CD4-positive, alpha-beta T cell (primary cell): Measurements from ENCODE around the gene EFEMP2. TPM values are rescaled to one million over a fixed set of nuclear protein-coding genes. Genes with fewer than 3 reads are reported as not detected.

Experiments
- ATAC-seq: fragments of 200-7000 bp; cut with Tn5 transposase; one replicate; pipeline ENCODE4 v1.10.0; 2022; ENCODE audit warnings: mild to moderate bottlenecking; ENCODE audit not compliant: poor library complexity
- CTCF ChIA-PET: fragments of 350-600 bp; sonication (Branson Sonifier 250); formaldehyde crosslinking; loops from one replicate; lab custom pipeline; 2021; ENCODE audit warnings: antibody characterized with exemption, inconsistent platforms; lab: Charles Lee
- POLR2A ChIA-PET: fragments of 350-600 bp; sonication (Branson Sonifier 250); formaldehyde crosslinking; loops from one replicate; lab custom pipeline; 2021; ENCODE audit warnings: antibody characterized with exemption, inconsistent platforms; lab: Charles Lee
- DNase-seq, 14 experiments: peaks; one replicate each; pipeline ENCODE4 v3.0.0-alpha.2; 2013 to 2020; ENCODE audit warnings: mixed read lengths in 2 of 14
- H3K27ac ChIP-seq, 2 donors: one replicate each; pipeline versions ENCODE4 v1.5.1 to v1.7.0; 2013; ENCODE audit warnings: low read length in 2 of 2, low read depth in 1 of 2, mild to moderate bottlenecking in 1 of 2
- H3K27me3 ChIP-seq, 2 experiments: 1 replicate in 1 of 2; 2 replicates in 1 of 2; pipeline versions ENCODE4 v1.6.1 to v1.7.0; 2013; ENCODE audit warnings: low read length in 2 of 2, control low read depth in 1 of 2, mild to moderate bottlenecking in 1 of 2, moderate library complexity in 1 of 2; ENCODE audit not compliant: insufficient read depth in 2 of 2, control insufficient read depth in 1 of 2
- H3K36me3 ChIP-seq: one replicate; pipeline ENCODE4 v1.6.1; 2013; ENCODE audit warnings: low read length, control low read depth; ENCODE audit not compliant: insufficient read depth
- H3K4me1 ChIP-seq: one replicate; pipeline ENCODE4 v1.6.1; 2013; ENCODE audit warnings: low read length, control low read depth; ENCODE audit not compliant: insufficient read depth
- H3K4me3 ChIP-seq: one replicate; pipeline ENCODE4 v1.5.1; 2013; ENCODE audit warnings: mild to moderate bottlenecking, low read length, moderate library complexity
- H3K9me3 ChIP-seq, 2 experiments: 1 replicate in 1 of 2; 2 replicates in 1 of 2; pipeline versions ENCODE4 v1.6.1 to v1.7.0; 2013; ENCODE audit warnings: low read length in 2 of 2, mild to moderate bottlenecking in 2 of 2, control low read depth in 1 of 2, moderate library complexity in 1 of 2; ENCODE audit not compliant: control insufficient read depth in 1 of 2, insufficient read depth in 1 of 2
- H3K27ac Mint-ChIP-seq: one replicate; pipeline ENCODE4 v1.8.0; 2020; ENCODE audit warnings: mixed read lengths
- H3K27me3 Mint-ChIP-seq: one replicate; pipeline ENCODE4 v1.8.0; 2021; ENCODE audit warnings: mixed read lengths
- H3K36me3 Mint-ChIP-seq: one replicate; pipeline ENCODE4 v1.8.0; 2021; ENCODE audit warnings: low read depth, mixed read lengths
- H3K4me1 Mint-ChIP-seq: one replicate; pipeline ENCODE4 v1.8.0; 2021; ENCODE audit warnings: low read depth, mixed read lengths
- H3K4me3 Mint-ChIP-seq: one replicate; pipeline ENCODE4 v1.8.0; 2020; ENCODE audit warnings: mild to moderate bottlenecking, mixed read lengths
- H3K9me3 Mint-ChIP-seq: one replicate; pipeline ENCODE4 v1.8.0; 2020; ENCODE audit warnings: mixed read lengths
- intact Hi-C, 2 experiments: fragments of 100-400 bp; cut with DNase I in 1 of 2; cut with micrococcal nuclease in 1 of 2; formaldehyde crosslinking; loops; one replicate each; pipeline versions ENCODE4 v1.15.1 to v1.9.0; 2023 to 2025; cut with DNase I, micrococcal nuclease
- total RNA-seq, 174 experiments: library from RNA in 2 of 174; stranded (reverse) in 2 of 174; gene quantifications; one replicate each; pipeline ENCODE4 v1.2.3 and lab custom pipeline; 2021 to 2026
- TF ChIP-seq, protein P1 (sequence below): fragments of 200-600 bp; IDR thresholded peaks from one replicate; pipeline ENCODE4 v1.8.0; 2022; ENCODE audit warnings: antibody characterized with exemption, mild to moderate bottlenecking

The EFEMP2 gene
- total RNA-seq, 2 experiments from 2014 or later: 5.2 to 5.9 TPM

GRCh38 chr11:65860278-65861164, 12.1 kb downstream of the EFEMP2 start, which contains the start of gene MUS81:
TSS of gene MUS81 (plus strand) at chr11:65860433. CDS start at chr11:65860754, 321 bp downstream.
- Mint-ChIP-seq H3K27ac (peak within 1 kb of the TSS; percentile 94), H3K36me3 (peaks cover 85% of the 10 kb centered on the region), H3K4me3 (peak within 1 kb of the TSS; percentile 94), H3K27me3 (no peaks in the 10 kb centered on the region), H3K4me1 (peaks cover 47% of the 10 kb centered on the region), H3K9me3 (no peaks in the 10 kb centered on the region)
- Histone ChIP-seq H3K27me3 (no peaks in the 10 kb centered on the region), H3K4me3 (peak within 1 kb of the TSS; percentile 90), H3K4me1 (peaks cover 66% of the 10 kb centered on the region), H3K27ac (peak within 1 kb of the TSS; percentile 92 to 96), H3K36me3 (peaks cover 52% of the 10 kb centered on the region), H3K9me3 (no peaks in the 10 kb centered on the region)
- peak; percentile 92 to 99 (median 96) for DNase-seq
- TF ChIP-seq, protein P1, sequence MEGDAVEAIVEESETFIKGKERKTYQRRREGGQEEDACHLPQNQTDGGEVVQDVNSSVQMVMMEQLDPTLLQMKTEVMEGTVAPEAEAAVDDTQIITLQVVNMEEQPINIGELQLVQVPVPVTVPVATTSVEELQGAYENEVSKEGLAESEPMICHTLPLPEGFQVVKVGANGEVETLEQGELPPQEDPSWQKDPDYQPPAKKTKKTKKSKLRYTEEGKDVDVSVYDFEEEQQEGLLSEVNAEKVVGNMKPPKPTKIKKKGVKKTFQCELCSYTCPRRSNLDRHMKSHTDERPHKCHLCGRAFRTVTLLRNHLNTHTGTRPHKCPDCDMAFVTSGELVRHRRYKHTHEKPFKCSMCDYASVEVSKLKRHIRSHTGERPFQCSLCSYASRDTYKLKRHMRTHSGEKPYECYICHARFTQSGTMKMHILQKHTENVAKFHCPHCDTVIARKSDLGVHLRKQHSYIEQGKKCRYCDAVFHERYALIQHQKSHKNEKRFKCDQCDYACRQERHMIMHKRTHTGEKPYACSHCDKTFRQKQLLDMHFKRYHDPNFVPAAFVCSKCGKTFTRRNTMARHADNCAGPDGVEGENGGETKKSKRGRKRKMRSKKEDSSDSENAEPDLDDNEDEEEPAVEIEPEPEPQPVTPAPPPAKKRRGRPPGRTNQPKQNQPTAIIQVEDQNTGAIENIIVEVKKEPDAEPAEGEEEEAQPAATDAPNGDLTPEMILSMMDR: peak; percentile 94
- ATAC-seq: peak; percentile 40
- ChIA-PET POLR2A (interaction anchor here (0.9 to 5.8 kb wide), 38 partner anchors 9 to 1543 kb away, joined by 3 to 248 read pairs (median 8); partner anchors contain the start of genes BANF1, C11orf68, CCDC85B and CST6), CTCF (interaction anchor here (0.5 to 5.2 kb wide), 29 partner anchors 9 to 421 kb away, joined by 3 to 80 read pairs (median 4); partner anchors contain the start of genes BANF1, C11orf68, CCDC85B and CTSW)
- intact Hi-C loops: loop anchor here (1.0 kb wide), 3 partner anchors 13 to 28 kb away; partner anchors contain the start of gene FIBP (in 1 of the 2)

- H3K4me1 Mint-ChIP-seq: peaks cover 51% of the 10 kb centered on the region
Measured at GRCh38 chr11:65859812-65860277, 12.8 kb downstream of the EFEMP2 start.

More at GRCh38 chr11:65859812-65860277, 12.8 kb downstream of the EFEMP2 start:
- peak overlapping the region; percentile 90 for H3K4me3 ChIP-seq
- no peaks in the 10 kb centered on the region for H3K27me3 ChIP-seq
- TF ChIP-seq, protein P1: no peak
- ATAC-seq (peak; percentile 6), DNase-seq (peak in 2 of 14 experiments; percentile 23 to 25)
- POLR2A ChIA-PET: interaction anchor here (0.7 to 5.8 kb wide), 45 partner anchors 8 to 1542 kb away, joined by 3 to 248 read pairs (median 7); partner anchors contain the start of genes BANF1, C11orf68, CCDC85B and CST6
- Mint-ChIP-seq H3K4me3 (peak overlapping the region; percentile 91), H3K27ac (peak overlapping the region; percentile 94), H3K36me3 (peaks cover 84% of the 10 kb centered on the region), H3K9me3 (no peaks in the 10 kb centered on the region), H3K27me3 (no peaks in the 10 kb centered on the region)
- intact Hi-C loops: loop anchor here (1.0 to 10.0 kb wide), 8 partner anchors 13 to 425 kb away; partner anchors contain the start of genes FIBP (in 2 of the 2), C11orf68 (in 1 of the 2), DRAP1 (in 1 of the 2) and PCNX3 (in 1 of the 2)
- peaks cover 52% of the 10 kb centered on the region for H3K36me3 ChIP-seq
- H3K9me3 ChIP-seq: no peaks in the 10 kb centered on the region
- H3K27ac ChIP-seq: peak overlapping the region; percentile 92 to 96
- H3K4me1 ChIP-seq: peaks cover 73% of the 10 kb centered on the region
- CTCF ChIA-PET: interaction anchor here (0.6 to 5.2 kb wide), 28 partner anchors 9 to 422 kb away, joined by 3 to 80 read pairs (median 4); partner anchors contain the start of genes BANF1, C11orf68, CCDC85B and CTSW
